Small intestine (tissue), 7 donors: ENCODE data around the gene ELOVL6. TPM values are rescaled to one million over a fixed set of nuclear protein-coding genes. Genes with fewer than 3 reads are reported as not detected.

Experiments
- DNase-seq, 2 donors: peaks; one replicate each; pipeline versions ENCODE4 v3.0.0 to v3.0.0-alpha.2; 2013
- FAIRE-seq: peaks from 2 replicates; lab custom pipeline; 2012; peaks lifted over from hg19 to GRCh38; lab: Jason Lieb, UNC
- H3K27ac ChIP-seq, 3 donors: one replicate each; pipeline ENCODE4 v1.5.1; 2013; ENCODE audit warnings: low read length in 2 of 3, mild to moderate bottlenecking in 2 of 3, control low read depth in 1 of 3, inconsistent platforms in 1 of 3, low read depth in 1 of 3, moderate library complexity in 1 of 3
- H3K27me3 ChIP-seq, 3 donors: one replicate each; pipeline ENCODE4 v1.6.1; 2013; ENCODE audit warnings: low read length in 3 of 3, inconsistent platforms in 1 of 3; ENCODE audit not compliant: control insufficient read depth in 3 of 3, insufficient read depth in 3 of 3
- H3K36me3 ChIP-seq, 3 donors: one replicate each; pipeline ENCODE4 v1.6.1; 2013; ENCODE audit warnings: low read length in 3 of 3, inconsistent platforms in 1 of 3, low read depth in 1 of 3, mild to moderate bottlenecking in 1 of 3, moderate library complexity in 1 of 3; ENCODE audit not compliant: control insufficient read depth in 3 of 3, insufficient read depth in 2 of 3
- H3K4me1 ChIP-seq, 3 donors: one replicate each; pipeline ENCODE4 v1.6.1; 2013; ENCODE audit warnings: low read length in 2 of 3, inconsistent platforms in 1 of 3, low read depth in 1 of 3, mild to moderate bottlenecking in 1 of 3, moderate library complexity in 1 of 3; ENCODE audit not compliant: control insufficient read depth in 3 of 3, insufficient read depth in 2 of 3
- H3K4me3 ChIP-seq, 3 donors: one replicate each; pipeline ENCODE4 v1.5.1; 2013; ENCODE audit warnings: low read length in 3 of 3, control low read depth in 1 of 3, inconsistent platforms in 1 of 3, low read depth in 1 of 3, mild to moderate bottlenecking in 1 of 3, moderate library complexity in 1 of 3
- H3K9me3 ChIP-seq, 2 donors: one replicate each; pipeline ENCODE4 v1.6.1; 2013; ENCODE audit warnings: low read depth in 1 of 2, low read length in 1 of 2; ENCODE audit not compliant: control insufficient read depth in 2 of 2, insufficient read depth in 1 of 2
- WGBS, 3 donors: extraction: QIAGEN DNeasy Blood & Tissue Kit; methylation state at CpG; one replicate each; pipeline ENCODE4 v1.1.7; 2013; 5-methylcytosine and 5-hydroxymethylcytosine counted together
- polyA plus RNA-seq, 4 donors: library from polyadenylated mRNA; stranded (reverse) in 3 of 4; unstranded in 1 of 4; fragments of 200-250 nt in 3 of 4; fragments of 120-200 nt in 1 of 4; gene quantifications; one replicate each; pipeline versions ENCODE4 v1.2.1 to v1.2.3, GENCODE V29; 2013
- donor health status: healthy with polysubstance abuse.
- donor health status: control.
- donor health status: control.
- donor health status: Bipolar disorder and iron deficiency.
- donor health status: healthy.

ELOVL6 gene
- polyA plus RNA-seq, 4 donors = 2.7 to 19.1 (median 5.2) TPM

DNA sequence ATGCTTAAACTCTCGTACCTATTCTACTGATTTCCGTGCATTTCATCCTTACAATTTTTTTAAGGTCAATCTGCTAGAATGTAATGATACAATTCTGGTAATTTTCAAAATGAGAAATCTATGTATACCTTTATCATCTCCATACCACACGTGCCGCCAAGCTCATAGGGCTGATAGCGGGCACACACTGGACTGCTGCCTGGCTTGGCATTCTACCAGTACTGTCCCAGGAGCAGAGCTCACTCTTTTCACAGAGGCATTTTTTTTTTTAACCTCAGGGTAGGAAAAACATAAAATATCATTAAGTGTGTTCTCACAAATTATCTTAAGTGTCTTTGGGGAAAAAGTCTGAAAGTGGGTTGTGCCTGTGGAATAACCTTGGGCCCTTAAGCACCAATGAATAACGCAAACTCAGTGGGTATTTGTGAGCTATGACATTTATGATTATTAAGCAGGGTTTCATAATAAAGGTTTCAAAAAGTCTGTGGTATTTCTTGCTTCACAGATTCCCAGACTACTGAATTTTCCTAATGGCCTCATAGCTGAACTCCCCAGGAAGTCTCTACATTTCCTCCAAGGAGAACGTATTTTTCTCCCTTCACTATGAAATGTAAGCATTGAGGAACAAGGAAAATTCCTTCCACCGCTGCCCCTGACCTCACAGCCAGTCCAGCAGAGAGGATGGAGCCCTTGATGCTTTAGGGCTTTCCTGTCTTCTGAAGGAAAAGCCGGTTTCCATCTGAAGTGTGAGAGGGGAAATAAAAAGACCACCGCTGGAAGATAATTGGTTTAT is 125.2 kb downstream of the ELOVL6 start:
- H3K4me3 ChIP-seq = no peak overlapping the region
- no peaks in the 10 kb centered on the region for H3K4me1 ChIP-seq
- no peaks in the 10 kb centered on the region for H3K9me3 ChIP-seq
- H3K36me3 ChIP-seq = no peaks in the 10 kb centered on the region
- no peak overlapping the region for H3K27ac ChIP-seq
- FAIRE-seq (no peak), DNase-seq (no peak)
- 56 to 88% (median 58%) methylated on average over 10 of the region's 10 CpGs for WGBS, 3 donors
- peaks cover 0 to 1% (median 0%) of the 10 kb centered on the region in 3 donors for H3K27me3 ChIP-seq

DNA sequence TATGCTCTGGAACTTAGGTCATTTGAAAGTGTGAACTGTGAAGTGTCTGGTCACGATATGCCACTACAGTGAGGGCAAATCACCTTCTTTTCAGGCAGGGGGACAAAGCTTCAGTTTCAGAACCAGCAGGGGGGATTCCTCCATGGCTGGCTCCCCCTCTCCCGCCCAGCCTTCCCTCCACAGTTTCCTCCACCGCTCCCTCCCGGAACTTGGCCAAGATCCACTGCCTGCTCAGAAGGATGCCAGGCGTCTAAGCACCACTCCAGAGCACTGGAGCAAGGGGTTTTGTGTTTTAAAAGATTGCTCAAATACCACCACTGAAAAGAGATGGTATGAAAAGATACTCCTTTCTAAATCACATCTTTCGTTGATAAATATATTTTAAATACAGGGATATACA is 126.9 kb downstream of the ELOVL6 start:
- Histone ChIP-seq H3K4me1 (no peaks in the 10 kb centered on the region), H3K27me3 (peaks cover 0 to 1% (median 0%) of the 10 kb centered on the region in 3 donors), H3K9me3 (no peaks in the 10 kb centered on the region), H3K4me3 (no peak overlapping the region), H3K36me3 (no peaks in the 10 kb centered on the region), H3K27ac (no peak overlapping the region)
- FAIRE-seq (no peak), DNase-seq (no peak)
- 52 to 71% (median 66%) methylated on average over 6 of the region's 6 CpGs for WGBS, 3 donors

DNA sequence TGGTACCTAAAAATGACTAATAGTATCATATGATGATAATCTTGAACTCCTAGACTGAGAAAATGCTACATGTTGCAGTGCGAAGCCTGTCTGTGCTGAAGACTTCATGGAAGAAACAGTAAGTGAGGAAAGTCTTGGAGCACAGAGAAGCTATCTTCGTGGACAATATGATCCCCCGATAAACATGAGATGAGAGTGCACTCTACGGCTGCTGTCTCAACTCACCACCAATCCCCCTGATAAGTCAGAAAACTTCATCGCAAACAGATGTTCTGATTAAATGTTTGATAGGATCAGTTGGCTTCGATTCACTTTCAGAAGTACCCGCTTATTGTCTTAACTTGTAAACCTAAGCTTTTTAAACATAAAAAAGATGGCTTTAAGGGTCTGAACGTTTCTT is 130.2 kb downstream of the ELOVL6 start:
- no peak overlapping the region for H3K27ac ChIP-seq
- H3K9me3 ChIP-seq = no peaks in the 10 kb centered on the region
- FAIRE-seq = no peak
- peaks cover 0 to 1% (median 0%) of the 10 kb centered on the region in 3 donors for H3K27me3 ChIP-seq
- no peak overlapping the region for H3K4me3 ChIP-seq
- DNase-seq = no peak
- H3K4me1 ChIP-seq = peaks cover 0 to 5% (median 0%) of the 10 kb centered on the region in 3 donors
- WGBS, 3 donors = 88 to 92% (median 89%) methylated on average over 8 of the region's 8 CpGs
- no peaks in the 10 kb centered on the region for H3K36me3 ChIP-seq

DNA sequence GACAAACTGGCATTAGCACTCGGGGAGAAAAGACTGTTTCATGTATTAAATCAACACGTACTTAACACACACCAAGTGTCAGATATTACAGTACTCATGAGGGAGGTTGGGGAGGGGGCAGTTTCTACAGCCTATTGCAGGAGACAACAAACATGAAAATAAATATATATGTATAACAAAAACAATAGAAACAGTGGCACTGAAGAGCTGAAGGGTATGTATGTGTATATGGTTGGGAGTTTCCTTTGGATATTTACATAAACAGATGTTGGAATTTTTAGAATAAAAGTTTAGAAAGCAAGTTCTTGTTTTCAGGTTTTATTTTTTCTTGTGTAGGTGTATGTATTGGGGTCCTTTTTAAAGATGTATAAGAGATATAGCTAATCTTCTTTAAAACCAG is 133.5 kb downstream of the ELOVL6 start:
- no peaks in the 10 kb centered on the region for H3K36me3 ChIP-seq
- DNase-seq (no peak), FAIRE-seq (no peak)
- no peaks in the 10 kb centered on the region for H3K9me3 ChIP-seq
- no peak overlapping the region for H3K4me3 ChIP-seq
- no peak overlapping the region for H3K27ac ChIP-seq
- H3K27me3 ChIP-seq = no peaks in the 10 kb centered on the region
- WGBS, 3 donors = 86 to 90% (median 86%) methylated on average over 2 of the region's 2 CpGs
- peaks cover 6 to 9% (median 8%) of the 10 kb centered on the region in 3 donors for H3K4me1 ChIP-seq

DNA sequence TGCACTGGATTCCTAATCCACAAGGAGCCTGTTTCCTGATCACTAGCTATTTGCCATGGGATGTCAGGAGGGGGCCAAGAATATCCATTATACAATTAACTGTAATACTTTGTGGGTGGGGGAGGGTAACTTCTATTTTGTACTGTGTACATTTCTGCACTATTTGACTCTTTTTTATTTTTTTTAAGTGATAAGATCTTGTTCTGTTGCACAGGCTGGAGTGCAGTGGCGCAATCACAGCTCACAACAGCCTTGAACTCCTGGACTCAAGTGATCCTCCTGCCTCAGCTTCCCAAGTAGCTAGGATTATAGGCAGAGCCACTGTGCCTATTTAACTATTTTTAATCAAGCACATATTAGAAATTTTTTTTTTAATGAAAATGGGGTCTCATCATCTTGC is 134.1 kb downstream of the ELOVL6 start:
- Histone ChIP-seq H3K27me3 (no peaks in the 10 kb centered on the region), H3K27ac (no peak overlapping the region), H3K4me1 (peaks cover 6 to 14% (median 8%) of the 10 kb centered on the region in 3 donors), H3K4me3 (no peak overlapping the region), H3K9me3 (no peaks in the 10 kb centered on the region), H3K36me3 (no peaks in the 10 kb centered on the region)
- 39 to 83% (median 50%) methylated on average over 1 of the region's 1 CpG for WGBS, 3 donors
- DNase-seq (peak in 1 of 2 donors; percentile 26), FAIRE-seq (no peak)

DNA sequence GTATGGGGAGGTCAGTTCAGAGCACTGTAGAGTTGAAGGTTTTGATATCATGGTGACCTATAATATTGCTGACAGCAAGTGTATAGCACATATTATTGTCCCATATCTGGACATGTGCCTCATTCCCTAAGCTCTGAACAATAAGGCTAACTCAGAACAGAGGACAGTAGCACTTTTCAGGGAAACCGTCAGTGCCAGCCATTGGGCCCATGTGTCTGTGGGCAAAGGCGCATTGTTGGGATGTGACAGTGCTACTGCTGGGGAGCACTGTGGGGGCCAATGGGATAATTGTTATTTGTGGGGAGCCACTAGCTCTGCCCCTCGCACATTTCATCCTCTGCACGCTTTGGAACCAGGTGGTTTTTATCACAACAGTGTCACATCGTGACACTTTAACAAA is 136.2 kb downstream of the ELOVL6 start:
- Histone ChIP-seq H3K27me3 (no peaks in the 10 kb centered on the region), H3K4me1 (peaks cover 6 to 14% (median 8%) of the 10 kb centered on the region in 3 donors), H3K36me3 (no peaks in the 10 kb centered on the region), H3K9me3 (no peaks in the 10 kb centered on the region), H3K4me3 (no peak overlapping the region), H3K27ac (no peak overlapping the region)
- no peak for DNase-seq
- no peak for FAIRE-seq
- WGBS, 3 donors = 87 to 99% (median 98%) methylated on average over 5 of the region's 5 CpGs

DNA sequence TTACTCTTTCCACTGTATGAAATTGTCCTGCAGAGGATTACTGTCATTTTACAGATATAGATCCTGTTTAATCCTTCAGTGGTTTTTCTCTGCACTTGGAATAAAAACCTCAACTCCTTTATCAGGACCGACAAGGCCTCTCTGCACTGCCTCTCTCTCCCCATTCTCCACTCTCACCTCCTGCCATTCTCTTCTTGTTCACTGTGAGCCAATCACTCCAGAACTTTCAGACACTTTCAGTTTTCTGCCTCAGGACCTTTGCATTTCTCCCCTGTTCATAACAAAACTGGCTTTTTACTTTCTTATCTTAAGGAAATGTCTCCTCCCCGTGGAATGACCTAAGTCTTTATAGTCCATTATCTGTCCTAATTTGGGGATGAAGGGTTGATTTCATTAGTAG is 137.3 kb downstream of the ELOVL6 start:
- Histone ChIP-seq H3K27me3 (no peaks in the 10 kb centered on the region), H3K4me1 (peaks cover 6 to 14% (median 8%) of the 10 kb centered on the region in 3 donors), H3K9me3 (no peaks in the 10 kb centered on the region), H3K4me3 (no peak overlapping the region), H3K36me3 (no peaks in the 10 kb centered on the region), H3K27ac (no peak overlapping the region)
- FAIRE-seq = no peak
- no peak for DNase-seq
- WGBS, 3 donors = 29 to 72% (median 60%) methylated on average over 2 of the region's 2 CpGs

DNA sequence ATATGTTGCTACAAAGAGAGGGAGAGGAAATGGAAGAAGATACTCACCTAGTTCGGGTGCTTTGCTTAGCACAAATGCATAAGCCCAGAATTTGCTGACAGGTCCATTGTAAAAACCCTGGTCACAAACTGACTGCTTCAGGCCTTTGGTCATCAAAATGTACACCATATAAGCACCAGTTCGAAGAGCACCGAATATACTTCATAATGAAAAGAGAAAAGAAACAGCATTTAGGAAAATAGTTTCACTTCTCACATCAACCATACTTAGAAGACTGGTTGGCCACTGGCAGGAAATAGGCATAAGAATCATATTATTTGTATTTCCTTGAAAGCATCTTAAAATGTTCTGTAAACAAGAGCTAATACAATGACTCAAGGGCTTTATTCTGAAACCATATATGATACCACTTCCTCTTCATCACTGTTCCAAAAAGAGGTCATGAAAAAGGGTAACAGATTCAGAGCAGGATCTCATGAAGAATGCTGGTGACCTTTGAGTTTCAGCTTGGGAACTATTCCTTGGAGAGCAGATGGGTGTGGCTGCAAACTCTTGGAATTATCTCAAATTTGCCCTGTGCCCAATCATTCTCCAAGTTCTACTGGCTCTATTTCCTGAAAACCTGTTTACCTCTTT is 138.7 kb downstream of the ELOVL6 start:
- FAIRE-seq = no peak

More for the DNA sequence above, 138.7 kb downstream of the ELOVL6 start:
- Histone ChIP-seq H3K4me1 (peaks cover 8 to 24% (median 9%) of the 10 kb centered on the region in 3 donors), H3K4me3 (no peak overlapping the region), H3K9me3 (no peaks in the 10 kb centered on the region), H3K36me3 (no peaks in the 10 kb centered on the region), H3K27ac (peak overlapping the region; percentile 4 to 87 (median 62)), H3K27me3 (no peaks in the 10 kb centered on the region)
- WGBS, 3 donors = 47 to 61% (median 52%) methylated on average over 3 of the region's 3 CpGs
- DNase-seq = peak; percentile 37 to 89
